ENCODE measurements around the gene SMYD1. TPM values are rescaled to one million over a fixed set of nuclear protein-coding genes. Genes with fewer than 3 reads are reported as not detected.

The SMYD1 gene
- total RNA-seq, 1 donor from 2014 or later, result not detected

- no peak for TF ChIP-seq CTCF (conservative IDR thresholded peaks at IDR 0.05)
- Mint-ChIP-seq H3K36me3 (ENCODE audit: low read depth) (peaks cover 3% of the 10 kb centered on the region), H3K4me3 (peak overlapping the region; percentile 39), H3K4me1 (peaks cover 27% of the 10 kb centered on the region), H3K27ac (ENCODE audit: unreplicated experiment) (no peak overlapping the region), H3K9me3 (no peaks in the 10 kb centered on the region), H3K27me3 (ENCODE audit: low read depth) (no peaks in the 10 kb centered on the region)
- DNase-seq (ENCODE audit: low read depth, low spot score), result no peak
Measured at GRCh38 chr2:88058191-88058590, 9.4 kb upstream of the SMYD1 start.

GRCh38 chr2:88059979-88060906 lies 7.4 kb upstream of the SMYD1 start:
- peaks cover 7% of the 10 kb centered on the region for H3K4me1 Mint-ChIP-seq
- no peaks in the 10 kb centered on the region for H3K36me3 Mint-ChIP-seq (ENCODE audit: low read depth)
- TF ChIP-seq CTCF (conservative IDR thresholded peaks at IDR 0.05), result peak; percentile 83
- H3K9me3 Mint-ChIP-seq, result no peaks in the 10 kb centered on the region
- no peak overlapping the region for H3K27ac Mint-ChIP-seq (ENCODE audit: unreplicated experiment)
- no peak for DNase-seq (ENCODE audit: low read depth, low spot score)
- peak overlapping the region; percentile 47 for H3K4me3 Mint-ChIP-seq
- H3K27me3 Mint-ChIP-seq (ENCODE audit: low read depth), result no peaks in the 10 kb centered on the region

GRCh38 chr2:88060907-88061275 lies 6.7 kb upstream of the SMYD1 start:
- no peak overlapping the region for H3K4me3 Mint-ChIP-seq
- TF ChIP-seq CTCF (conservative IDR thresholded peaks at IDR 0.05), result no peak
- peaks cover 4% of the 10 kb centered on the region for H3K4me1 Mint-ChIP-seq
- no peaks in the 10 kb centered on the region for H3K27me3 Mint-ChIP-seq (ENCODE audit: low read depth)
- no peaks in the 10 kb centered on the region for H3K36me3 Mint-ChIP-seq (ENCODE audit: low read depth)
- no peak overlapping the region for H3K27ac Mint-ChIP-seq (ENCODE audit: unreplicated experiment)
- DNase-seq (ENCODE audit: low read depth, low spot score), result no peak
- no peaks in the 10 kb centered on the region for H3K9me3 Mint-ChIP-seq

GRCh38 chr2:88061295-88061694 lies 6.3 kb upstream of the SMYD1 start:
- no peaks in the 10 kb centered on the region for H3K27me3 Mint-ChIP-seq (ENCODE audit: low read depth)
- no peak for TF ChIP-seq CTCF (conservative IDR thresholded peaks at IDR 0.05)
- H3K4me1 Mint-ChIP-seq, result no peaks in the 10 kb centered on the region
- no peak overlapping the region for H3K27ac Mint-ChIP-seq (ENCODE audit: unreplicated experiment)
- no peak overlapping the region for H3K4me3 Mint-ChIP-seq
- DNase-seq (ENCODE audit: low read depth, low spot score), result no peak
- H3K9me3 Mint-ChIP-seq, result no peaks in the 10 kb centered on the region
- H3K36me3 Mint-ChIP-seq (ENCODE audit: low read depth), result no peaks in the 10 kb centered on the region

GRCh38 chr2:88066543-88066942 lies 1.1 kb upstream of the SMYD1 start:
- no peaks in the 10 kb centered on the region for H3K9me3 Mint-ChIP-seq
- no peak overlapping the region for H3K4me3 Mint-ChIP-seq
- peaks cover 6% of the 10 kb centered on the region for H3K4me1 Mint-ChIP-seq
- TF ChIP-seq CTCF (conservative IDR thresholded peaks at IDR 0.05), result no peak
- no peak for DNase-seq (ENCODE audit: low read depth, low spot score)
- no peak overlapping the region for H3K27ac Mint-ChIP-seq (ENCODE audit: unreplicated experiment)
- no peaks in the 10 kb centered on the region for H3K27me3 Mint-ChIP-seq (ENCODE audit: low read depth)
- H3K36me3 Mint-ChIP-seq (ENCODE audit: low read depth), result no peaks in the 10 kb centered on the region

Data from neural crest cell (in vitro differentiated cells).